NB4 (cell line): ENCODE results near the gene TOR2A.

Source experiments
- CTCF ChIP-seq: IDR thresholded peaks from one replicate; pipeline ENCODE4 v1.5.1; 2012; ENCODE audit warnings: low read depth, low read length
- POLR2A ChIP-seq: IDR thresholded peaks from 2 replicates; pipeline ENCODE4 v1.6.1; 2011; ENCODE audit warnings: mild to moderate bottlenecking; ENCODE audit not compliant: insufficient read length; ENCODE audit errors: extremely low read depth

- TF ChIP-seq CTCF (no peak), POLR2A (no peak)
Measured at GRCh38 chr9:127686461-127687393, 48.4 kb downstream of the TOR2A start.
